Measurements from ENCODE around the gene CAMTA1.

CAMTA1 gene

GRCh38 chr1:7566417-7567375, 781.4 kb downstream of the CAMTA1 start:
- peaks cover 59% of the 10 kb centered on the region for H3K27me3 ChIP-seq (replicated peaks; ENCODE audit: insufficient read depth, low read length)
- H3K9me2 ChIP-seq (replicated peaks; ENCODE audit: insufficient read depth, low read length), result no peaks in the 10 kb centered on the region
- no peaks in the 10 kb centered on the region for H4K20me1 ChIP-seq (ENCODE audit: insufficient read depth, low read length)
- H3K4me1 ChIP-seq (ENCODE audit: low read length), result no peaks in the 10 kb centered on the region
- H3K9me3 ChIP-seq (replicated peaks; ENCODE audit: insufficient read depth, low read length), result no peaks in the 10 kb centered on the region
- H3K27ac ChIP-seq (ENCODE audit: low read length), result no peak overlapping the region
- DNase-seq, result no peak
- no peak overlapping the region for H3K4me2 ChIP-seq (ENCODE audit: low read depth, low read length)
- no peaks in the 10 kb centered on the region for H3K36me3 ChIP-seq (replicated peaks; ENCODE audit: insufficient read depth, low read length)
- no peak overlapping the region for H3K4me3 ChIP-seq (ENCODE audit: low read length)
- TF ChIP-seq, protein P1, sequence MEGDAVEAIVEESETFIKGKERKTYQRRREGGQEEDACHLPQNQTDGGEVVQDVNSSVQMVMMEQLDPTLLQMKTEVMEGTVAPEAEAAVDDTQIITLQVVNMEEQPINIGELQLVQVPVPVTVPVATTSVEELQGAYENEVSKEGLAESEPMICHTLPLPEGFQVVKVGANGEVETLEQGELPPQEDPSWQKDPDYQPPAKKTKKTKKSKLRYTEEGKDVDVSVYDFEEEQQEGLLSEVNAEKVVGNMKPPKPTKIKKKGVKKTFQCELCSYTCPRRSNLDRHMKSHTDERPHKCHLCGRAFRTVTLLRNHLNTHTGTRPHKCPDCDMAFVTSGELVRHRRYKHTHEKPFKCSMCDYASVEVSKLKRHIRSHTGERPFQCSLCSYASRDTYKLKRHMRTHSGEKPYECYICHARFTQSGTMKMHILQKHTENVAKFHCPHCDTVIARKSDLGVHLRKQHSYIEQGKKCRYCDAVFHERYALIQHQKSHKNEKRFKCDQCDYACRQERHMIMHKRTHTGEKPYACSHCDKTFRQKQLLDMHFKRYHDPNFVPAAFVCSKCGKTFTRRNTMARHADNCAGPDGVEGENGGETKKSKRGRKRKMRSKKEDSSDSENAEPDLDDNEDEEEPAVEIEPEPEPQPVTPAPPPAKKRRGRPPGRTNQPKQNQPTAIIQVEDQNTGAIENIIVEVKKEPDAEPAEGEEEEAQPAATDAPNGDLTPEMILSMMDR (IDR thresholded peaks at IDR 0.05; ENCODE audit: low read length), result no peak
- no peak for TF ChIP-seq EZH2phosphoT487 (IDR thresholded peaks at IDR 0.05; ENCODE audit: low read length)
- TF ChIP-seq EZH2 (optimal IDR thresholded peaks at IDR 0.05; ENCODE audit: low read depth, low read length), result no peak
- H2AFZ ChIP-seq (ENCODE audit: low read length), result no peak overlapping the region
- H3K9ac ChIP-seq (ENCODE audit: low read length), result no peak overlapping the region
- no peaks in the 10 kb centered on the region for H3K79me2 ChIP-seq (ENCODE audit: low read length)
- H3F3A ChIP-seq (ENCODE audit: insufficient read depth, low read length), result no peaks in the 10 kb centered on the region

- TF ChIP-seq EZH2phosphoT487 (IDR thresholded peaks at IDR 0.05; ENCODE audit: low read length), result no peak
- no peak for TF ChIP-seq EZH2 (optimal IDR thresholded peaks at IDR 0.05; ENCODE audit: low read depth, low read length)
- TF ChIP-seq, protein P1 (IDR thresholded peaks at IDR 0.05; ENCODE audit: low read length), result no peak
- Histone ChIP-seq H3F3A (ENCODE audit: insufficient read depth, low read length) (no peaks in the 10 kb centered on the region), H3K4me1 (ENCODE audit: low read length) (no peaks in the 10 kb centered on the region), H3K4me2 (ENCODE audit: low read depth, low read length) (no peak overlapping the region), H3K27me3 (replicated peaks; ENCODE audit: insufficient read depth, low read length) (peaks cover 59% of the 10 kb centered on the region), H3K4me3 (ENCODE audit: low read length) (no peak overlapping the region), H3K9me2 (replicated peaks; ENCODE audit: insufficient read depth, low read length) (no peaks in the 10 kb centered on the region), H2AFZ (ENCODE audit: low read length) (no peak overlapping the region), H3K9me3 (replicated peaks; ENCODE audit: insufficient read depth, low read length) (no peaks in the 10 kb centered on the region), H4K20me1 (ENCODE audit: insufficient read depth, low read length) (no peaks in the 10 kb centered on the region), H3K79me2 (ENCODE audit: low read length) (no peaks in the 10 kb centered on the region), H3K27ac (ENCODE audit: low read length) (no peak overlapping the region), H3K9ac (ENCODE audit: low read length) (no peak overlapping the region), H3K36me3 (replicated peaks; ENCODE audit: insufficient read depth, low read length) (no peaks in the 10 kb centered on the region)
- no peak for DNase-seq
Observed at GRCh38 chr1:7567376-7567775, 782.1 kb downstream of the CAMTA1 start.

DNA sequence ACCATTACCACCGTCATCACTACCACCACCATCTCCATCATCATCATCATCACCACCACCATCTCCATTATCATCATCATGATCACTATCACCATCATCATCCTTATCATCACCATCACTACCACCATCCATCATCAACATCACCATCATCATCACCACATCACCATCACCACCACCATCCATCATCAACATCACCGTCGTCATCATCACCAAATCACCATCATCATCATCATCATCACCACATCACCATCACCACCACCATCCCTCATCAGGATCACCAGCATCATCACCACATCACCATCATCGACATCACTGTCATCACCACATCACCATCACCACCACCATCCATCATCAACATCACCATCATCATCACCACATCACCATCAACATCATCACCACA, 782.8 kb downstream of the CAMTA1 start:
- no peaks in the 10 kb centered on the region for H3K4me1 ChIP-seq (ENCODE audit: low read length)
- TF ChIP-seq, protein P1 (IDR thresholded peaks at IDR 0.05; ENCODE audit: low read length), result no peak
- TF ChIP-seq EZH2phosphoT487 (IDR thresholded peaks at IDR 0.05; ENCODE audit: low read length) (no peak), EZH2 (optimal IDR thresholded peaks at IDR 0.05; ENCODE audit: low read depth, low read length) (no peak)

More for the DNA sequence above, 782.8 kb downstream of the CAMTA1 start:
- H3K9ac ChIP-seq (ENCODE audit: low read length), result no peak overlapping the region
- no peaks in the 10 kb centered on the region for H3K79me2 ChIP-seq (ENCODE audit: low read length)
- no peaks in the 10 kb centered on the region for H3K9me2 ChIP-seq (replicated peaks; ENCODE audit: insufficient read depth, low read length)
- H3K4me2 ChIP-seq (ENCODE audit: low read depth, low read length), result no peak overlapping the region
- peaks cover 59% of the 10 kb centered on the region for H3K27me3 ChIP-seq (replicated peaks; ENCODE audit: insufficient read depth, low read length)
- no peaks in the 10 kb centered on the region for H4K20me1 ChIP-seq (ENCODE audit: insufficient read depth, low read length)
- DNase-seq, result no peak
- H2AFZ ChIP-seq (ENCODE audit: low read length), result no peak overlapping the region
- H3K9me3 ChIP-seq (replicated peaks; ENCODE audit: insufficient read depth, low read length), result no peaks in the 10 kb centered on the region
- no peak overlapping the region for H3K4me3 ChIP-seq (ENCODE audit: low read length)
- H3F3A ChIP-seq (ENCODE audit: insufficient read depth, low read length), result no peaks in the 10 kb centered on the region
- no peaks in the 10 kb centered on the region for H3K36me3 ChIP-seq (replicated peaks; ENCODE audit: insufficient read depth, low read length)
- H3K27ac ChIP-seq (ENCODE audit: low read length), result no peak overlapping the region
